ENCODE measurements around the gene ICOSLG. TPM values are rescaled to one million over a fixed set of nuclear protein-coding genes. Genes with fewer than 3 reads are reported as not detected.

The ICOSLG gene
- total and polyA plus RNA-seq, 2 experiments from 2014 or later = 1.3 to 4.6 TPM

DNA sequence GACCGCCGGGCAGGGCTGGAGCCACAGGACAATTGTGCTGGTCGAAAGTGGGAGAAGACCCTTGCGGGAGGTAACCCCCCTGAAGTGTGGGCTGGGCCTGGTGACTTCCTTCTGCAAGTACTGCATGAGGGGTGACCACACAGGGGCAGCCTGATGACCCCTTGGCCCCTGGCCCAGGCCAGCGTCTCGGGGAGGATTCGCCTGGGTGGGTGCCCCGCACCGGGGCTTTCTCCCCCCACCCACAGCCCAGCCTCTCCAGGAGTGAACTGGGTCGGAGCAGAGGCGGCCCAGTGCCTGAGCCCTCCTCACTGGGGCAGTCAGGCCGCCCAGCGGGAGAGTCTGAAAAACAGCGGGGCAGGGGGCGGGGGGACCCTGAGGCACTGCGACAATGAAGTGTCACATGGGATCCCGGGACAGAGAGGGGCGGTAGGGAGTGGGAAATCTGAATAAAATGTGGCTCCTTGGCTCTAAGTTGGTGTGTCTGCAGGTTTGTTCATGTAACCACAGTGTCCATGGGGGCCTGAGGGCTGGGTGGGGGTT, 22.5 kb upstream of the ICOSLG start:
- Histone ChIP-seq H3K9me2 (ENCODE audit: insufficient read depth) (no peaks in the 10 kb centered on the region), H3K27me3 (ENCODE audit: insufficient read depth) (no peaks in the 10 kb centered on the region), H3K79me2 (replicated peaks; ENCODE audit: insufficient read depth) (no peaks in the 10 kb centered on the region), H3K4me2 (peak overlapping the region; percentile 55; the same call in 1 of the 2 replicates), H3K27ac (ENCODE audit: low read depth) (no peak overlapping the region), H2AFZ (peak overlapping the region; percentile 95), H3F3A (replicated peaks; ENCODE audit: low read depth) (no peaks in the 10 kb centered on the region), H3K4me1 (ENCODE audit: insufficient read depth) (no peaks in the 10 kb centered on the region; the same call in 1 of the 2 replicates), H3K4me3 (no peak overlapping the region), H4K20me1 (replicated peaks; ENCODE audit: insufficient read depth) (no peaks in the 10 kb centered on the region), H3K36me3 (ENCODE audit: insufficient read depth) (no peaks in the 10 kb centered on the region)
- no peak overlapping the region for H3K27ac Mint-ChIP-seq
- peak; percentile 61 for ATAC-seq
- peak; percentile 52 for DNase-seq (ENCODE audit: low spot score)
- peaks cover 4% of the 10 kb centered on the region for H3K27me3 Mint-ChIP-seq (ENCODE audit: insufficient read depth, low read depth, poor library complexity)
- no peaks in the 10 kb centered on the region for H3K9me3 Mint-ChIP-seq
- no peak for TF ChIP-seq JUNB (IDR thresholded peaks at IDR 0.05; ENCODE audit: unreplicated experiment)
- TF ChIP-seq POLR2AphosphoS5 (IDR thresholded peaks at IDR 0.05; ENCODE audit: low read depth) = no peak
- no peak for TF ChIP-seq REST (IDR thresholded peaks at IDR 0.05; ENCODE audit: unreplicated experiment)
- TF ChIP-seq CTCF (conservative IDR thresholded peaks at IDR 0.05; ENCODE audit: low read depth in 2 of 2) = no peak
- TF ChIP-seq ETS1 (IDR thresholded peaks at IDR 0.05) = no peak
- no peak for TF ChIP-seq CREB1 (CRISPR knock-in tag; IDR thresholded peaks at IDR 0.05; ENCODE audit: low read depth)
- no peak for TF ChIP-seq ZNF114 (CRISPR knock-in tag; IDR thresholded peaks at IDR 0.05)
- TF ChIP-seq, protein P1, sequence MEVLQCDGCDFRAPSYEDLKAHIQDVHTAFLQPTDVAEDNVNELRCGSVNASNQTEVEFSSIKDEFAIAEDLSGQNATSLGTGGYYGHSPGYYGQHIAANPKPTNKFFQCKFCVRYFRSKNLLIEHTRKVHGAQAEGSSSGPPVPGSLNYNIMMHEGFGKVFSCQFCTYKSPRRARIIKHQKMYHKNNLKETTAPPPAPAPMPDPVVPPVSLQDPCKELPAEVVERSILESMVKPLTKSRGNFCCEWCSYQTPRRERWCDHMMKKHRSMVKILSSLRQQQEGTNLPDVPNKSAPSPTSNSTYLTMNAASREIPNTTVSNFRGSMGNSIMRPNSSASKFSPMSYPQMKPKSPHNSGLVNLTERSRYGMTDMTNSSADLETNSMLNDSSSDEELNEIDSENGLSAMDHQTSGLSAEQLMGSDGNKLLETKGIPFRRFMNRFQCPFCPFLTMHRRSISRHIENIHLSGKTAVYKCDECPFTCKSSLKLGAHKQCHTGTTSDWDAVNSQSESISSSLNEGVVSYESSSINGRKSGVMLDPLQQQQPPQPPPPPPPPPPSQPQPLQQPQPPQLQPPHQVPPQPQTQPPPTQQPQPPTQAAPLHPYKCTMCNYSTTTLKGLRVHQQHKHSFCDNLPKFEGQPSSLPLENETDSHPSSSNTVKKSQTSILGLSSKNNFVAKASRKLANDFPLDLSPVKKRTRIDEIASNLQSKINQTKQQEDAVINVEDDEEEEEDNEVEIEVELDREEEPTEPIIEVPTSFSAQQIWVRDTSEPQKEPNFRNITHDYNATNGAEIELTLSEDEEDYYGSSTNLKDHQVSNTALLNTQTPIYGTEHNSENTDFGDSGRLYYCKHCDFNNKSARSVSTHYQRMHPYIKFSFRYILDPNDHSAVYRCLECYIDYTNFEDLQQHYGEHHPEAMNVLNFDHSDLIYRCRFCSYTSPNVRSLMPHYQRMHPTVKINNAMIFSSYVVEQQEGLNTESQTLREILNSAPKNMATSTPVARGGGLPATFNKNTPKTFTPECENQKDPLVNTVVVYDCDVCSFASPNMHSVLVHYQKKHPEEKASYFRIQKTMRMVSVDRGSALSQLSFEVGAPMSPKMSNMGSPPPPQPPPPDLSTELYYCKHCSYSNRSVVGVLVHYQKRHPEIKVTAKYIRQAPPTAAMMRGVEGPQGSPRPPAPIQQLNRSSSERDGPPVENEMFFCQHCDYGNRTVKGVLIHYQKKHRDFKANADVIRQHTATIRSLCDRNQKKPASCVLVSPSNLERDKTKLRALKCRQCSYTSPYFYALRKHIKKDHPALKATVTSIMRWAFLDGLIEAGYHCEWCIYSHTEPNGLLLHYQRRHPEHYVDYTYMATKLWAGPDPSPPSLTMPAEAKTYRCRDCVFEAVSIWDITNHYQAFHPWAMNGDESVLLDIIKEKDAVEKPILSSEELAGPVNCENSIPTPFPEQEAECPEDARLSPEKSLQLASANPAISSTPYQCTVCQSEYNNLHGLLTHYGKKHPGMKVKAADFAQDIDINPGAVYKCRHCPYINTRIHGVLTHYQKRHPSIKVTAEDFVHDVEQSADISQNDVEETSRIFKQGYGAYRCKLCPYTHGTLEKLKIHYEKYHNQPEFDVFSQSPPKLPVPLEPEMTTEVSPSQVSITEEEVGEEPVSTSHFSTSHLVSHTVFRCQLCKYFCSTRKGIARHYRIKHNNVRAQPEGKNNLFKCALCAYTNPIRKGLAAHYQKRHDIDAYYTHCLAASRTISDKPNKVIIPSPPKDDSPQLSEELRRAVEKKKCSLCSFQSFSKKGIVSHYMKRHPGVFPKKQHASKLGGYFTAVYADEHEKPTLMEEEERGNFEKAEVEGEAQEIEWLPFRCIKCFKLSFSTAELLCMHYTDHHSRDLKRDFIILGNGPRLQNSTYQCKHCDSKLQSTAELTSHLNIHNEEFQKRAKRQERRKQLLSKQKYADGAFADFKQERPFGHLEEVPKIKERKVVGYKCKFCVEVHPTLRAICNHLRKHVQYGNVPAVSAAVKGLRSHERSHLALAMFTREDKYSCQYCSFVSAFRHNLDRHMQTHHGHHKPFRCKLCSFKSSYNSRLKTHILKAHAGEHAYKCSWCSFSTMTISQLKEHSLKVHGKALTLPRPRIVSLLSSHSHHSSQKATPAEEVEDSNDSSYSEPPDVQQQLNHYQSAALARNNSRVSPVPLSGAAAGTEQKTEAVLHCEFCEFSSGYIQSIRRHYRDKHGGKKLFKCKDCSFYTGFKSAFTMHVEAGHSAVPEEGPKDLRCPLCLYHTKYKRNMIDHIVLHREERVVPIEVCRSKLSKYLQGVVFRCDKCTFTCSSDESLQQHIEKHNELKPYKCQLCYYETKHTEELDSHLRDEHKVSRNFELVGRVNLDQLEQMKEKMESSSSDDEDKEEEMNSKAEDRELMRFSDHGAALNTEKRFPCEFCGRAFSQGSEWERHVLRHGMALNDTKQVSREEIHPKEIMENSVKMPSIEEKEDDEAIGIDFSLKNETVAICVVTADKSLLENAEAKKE (CRISPR knock-in tag; IDR thresholded peaks at IDR 0.05) = no peak
- no peak for TF ChIP-seq EZH2 (IDR thresholded peaks at IDR 0.05; ENCODE audit: low read depth, unreplicated experiment)
- no peak for TF ChIP-seq STAT1 (IDR thresholded peaks at IDR 0.05; ENCODE audit: unreplicated experiment)
- no peak for TF ChIP-seq ZNF331 (CRISPR knock-in tag; IDR thresholded peaks at IDR 0.05; ENCODE audit: low read depth)
- TF ChIP-seq NANOG (IDR thresholded peaks at IDR 0.05; ENCODE audit: borderline replicate concordance) = no peak
- no peak for TF ChIP-seq EZH2phosphoT487 (IDR thresholded peaks at IDR 0.05; ENCODE audit: unreplicated experiment)
- H3K36me3 Mint-ChIP-seq (ENCODE audit: low read depth) = no peaks in the 10 kb centered on the region
- peaks cover 4% of the 10 kb centered on the region; the same call in 2 of the 3 replicates for H3K4me1 Mint-ChIP-seq
- H3K4me3 Mint-ChIP-seq = no peak overlapping the region

Measured in GM23338 (cell line).